Measurements from ENCODE around the gene BDP1.
"Not testable (repeated sequence)": the region's sequence is repeated elsewhere in the genome, so short reads cannot be mapped to it uniquely, and the experiment has no call there.

The BDP1 gene

GRCh38 chr5:71503536-71503935 lies 48.1 kb downstream of the BDP1 start:
- CTCF ChIA-PET, result interaction anchor here (0.7 kb wide), 1 partner anchor 98 kb away, joined by 5 read pairs; no protein-coding TSS in a partner anchor
- Mint-ChIP-seq H3K4me1 (no peaks in the 10 kb centered on the region), H3K36me3 (peaks cover 55% of the 10 kb centered on the region), H3K4me3 (no peak overlapping the region), H3K9me3 (no peaks in the 10 kb centered on the region), H3K27me3 (no peaks in the 10 kb centered on the region), H3K27ac (no peak overlapping the region)
- DNase-seq, result no peak

DNA sequence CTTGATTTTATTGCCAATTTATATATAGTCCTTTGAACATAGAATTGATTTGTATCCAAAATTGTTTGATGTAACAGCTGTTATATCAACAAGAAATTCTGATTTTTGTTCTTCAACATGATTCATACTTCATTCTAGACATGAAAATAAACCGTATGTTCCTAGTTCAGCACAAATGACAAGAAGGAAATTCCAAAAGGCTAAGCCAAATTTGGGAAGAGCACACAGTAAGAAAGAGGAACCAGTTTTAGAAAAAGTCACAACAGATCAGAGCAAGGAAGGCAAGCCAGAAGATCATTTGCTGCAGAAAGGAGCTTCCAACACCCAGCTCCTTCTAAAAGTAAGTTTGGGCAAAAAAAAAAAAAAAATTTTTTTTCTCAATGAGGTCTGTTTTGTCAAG lies 66.7 kb downstream of the BDP1 start:
- H3K27ac Mint-ChIP-seq, result no peak overlapping the region
- CTCF ChIA-PET, result no interaction called here
- peaks cover 37% of the 10 kb centered on the region for H3K36me3 Mint-ChIP-seq

DNA sequence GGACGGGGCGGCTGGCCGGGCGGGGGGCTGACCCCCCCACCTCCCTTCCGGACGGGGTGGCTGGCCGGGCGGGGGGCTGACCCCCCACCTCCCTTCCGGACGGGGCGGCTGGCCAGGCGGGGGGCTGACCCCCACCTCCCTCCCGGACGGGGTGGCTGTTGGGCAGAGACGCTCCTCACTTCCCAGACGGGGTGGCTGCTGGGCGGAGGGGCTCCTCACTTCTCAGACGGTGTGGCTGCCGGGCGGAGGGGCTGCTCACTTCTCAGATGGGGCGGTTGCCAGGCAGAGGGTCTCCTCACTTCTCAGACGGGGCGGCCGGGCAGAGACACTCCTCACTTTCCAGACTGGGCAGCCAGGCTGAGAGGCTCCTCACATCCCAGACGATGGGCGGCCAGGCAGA lies 70.2 kb downstream of the BDP1 start:
- H3K27ac Mint-ChIP-seq, H3K27me3 Mint-ChIP-seq, CTCF ChIA-PET: not testable (repeated sequence)

More for the DNA sequence above, 66.7 kb downstream of the BDP1 start:
- no peaks in the 10 kb centered on the region for H3K27me3 Mint-ChIP-seq
- H3K4me3 Mint-ChIP-seq, result no peak overlapping the region
- no peaks in the 10 kb centered on the region for H3K9me3 Mint-ChIP-seq
- DNase-seq, result no peak
- H3K4me1 Mint-ChIP-seq, result no peaks in the 10 kb centered on the region

GRCh38 chr5:71528206-71528605 lies 72.8 kb downstream of the BDP1 start:
- no peaks in the 10 kb centered on the region for H3K9me3 Mint-ChIP-seq
- H3K4me1 Mint-ChIP-seq, result peaks cover 2% of the 10 kb centered on the region
- H3K27me3 Mint-ChIP-seq, result no peaks in the 10 kb centered on the region
- CTCF ChIA-PET, result interaction anchor here (1.0 kb wide), 1 partner anchor 12 kb away, joined by 3 read pairs; no protein-coding TSS in a partner anchor
- no peak overlapping the region for H3K4me3 Mint-ChIP-seq
- DNase-seq, result no peak
- H3K36me3 Mint-ChIP-seq, result peaks cover 28% of the 10 kb centered on the region
- H3K27ac Mint-ChIP-seq, result no peak overlapping the region

More for the DNA sequence above, 70.2 kb downstream of the BDP1 start:
- not testable (repeated sequence) for H3K9me3 Mint-ChIP-seq, H3K4me1 Mint-ChIP-seq, H3K4me3 Mint-ChIP-seq, DNase-seq
- peaks cover 39% of the 10 kb centered on the region for H3K36me3 Mint-ChIP-seq

DNA sequence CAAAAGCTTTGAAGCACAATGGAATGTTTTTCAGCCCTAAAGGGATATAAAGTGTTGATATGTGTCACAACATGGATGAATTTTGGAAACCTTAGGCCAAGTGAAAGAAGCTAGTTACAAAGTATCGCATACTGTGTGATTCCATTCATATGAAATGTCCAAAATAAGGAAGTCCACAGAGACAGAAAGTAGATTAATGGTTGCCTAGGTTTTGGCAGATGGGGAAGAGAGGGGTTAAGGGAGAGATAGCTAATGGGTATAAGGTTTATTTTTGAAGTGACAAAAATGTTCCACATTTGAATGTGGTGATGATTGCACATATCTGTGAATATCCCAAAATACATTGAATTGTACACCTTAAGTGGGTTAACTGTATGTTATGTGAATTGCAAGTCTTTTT lies 74.2 kb downstream of the BDP1 start:
- Mint-ChIP-seq H3K9me3 (no peaks in the 10 kb centered on the region), H3K36me3 (peaks cover 32% of the 10 kb centered on the region), H3K4me3 (no peak overlapping the region), H3K27ac (no peak overlapping the region), H3K27me3 (no peaks in the 10 kb centered on the region), H3K4me1 (peaks cover 5% of the 10 kb centered on the region)
- CTCF ChIA-PET, result no interaction called here
- DNase-seq, result no peak

DNA sequence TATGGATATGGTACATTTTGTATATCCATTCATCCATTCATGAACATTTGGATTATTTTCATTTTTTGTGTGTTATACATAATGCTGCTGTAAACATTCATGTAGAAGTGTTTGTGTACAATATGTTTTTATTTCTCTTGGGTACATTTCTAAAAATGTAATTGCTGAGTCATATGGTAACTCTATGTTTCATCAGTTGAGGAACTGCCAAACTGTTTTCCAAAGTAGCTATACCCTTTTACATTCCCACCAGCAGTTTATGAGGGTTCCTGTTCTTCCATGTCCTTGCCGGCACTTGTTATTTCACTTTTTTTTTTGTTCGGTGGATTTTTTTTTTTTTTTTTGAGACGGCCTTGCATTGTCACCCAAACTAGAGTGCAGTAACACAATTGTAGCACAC lies 77.7 kb downstream of the BDP1 start:
- no peaks in the 10 kb centered on the region for H3K9me3 Mint-ChIP-seq
- no peaks in the 10 kb centered on the region for H3K27me3 Mint-ChIP-seq
- DNase-seq, result no peak
- peak overlapping the region; percentile 39 for H3K27ac Mint-ChIP-seq
- CTCF ChIA-PET, result no interaction called here
- peaks cover 5% of the 10 kb centered on the region for H3K4me1 Mint-ChIP-seq
- peaks cover 45% of the 10 kb centered on the region for H3K36me3 Mint-ChIP-seq
- H3K4me3 Mint-ChIP-seq, result no peak overlapping the region

- Mint-ChIP-seq H3K4me1 (peaks cover 5% of the 10 kb centered on the region), H3K27ac (no peak overlapping the region)
These were observed 78.2 kb downstream of the BDP1 start for GRCh38 chr5:71533615-71534014.

GRCh38 chr5:71537687-71538086 lies 82.2 kb downstream of the BDP1 start:
- peaks cover 53% of the 10 kb centered on the region for H3K36me3 Mint-ChIP-seq
- H3K4me1 Mint-ChIP-seq, result peaks cover 5% of the 10 kb centered on the region
- no peaks in the 10 kb centered on the region for H3K27me3 Mint-ChIP-seq
- H3K4me3 Mint-ChIP-seq, result no peak overlapping the region
- no peak for DNase-seq
- no peak overlapping the region for H3K27ac Mint-ChIP-seq
- CTCF ChIA-PET, result no interaction called here
- H3K9me3 Mint-ChIP-seq, result no peaks in the 10 kb centered on the region

More at GRCh38 chr5:71533615-71534014, 78.2 kb downstream of the BDP1 start:
- H3K36me3 Mint-ChIP-seq, result peaks cover 41% of the 10 kb centered on the region
- no peak overlapping the region for H3K4me3 Mint-ChIP-seq
- H3K9me3 Mint-ChIP-seq, result no peaks in the 10 kb centered on the region
- CTCF ChIA-PET, result no interaction called here
- DNase-seq, result no peak
- H3K27me3 Mint-ChIP-seq, result no peaks in the 10 kb centered on the region

GRCh38 chr5:71550885-71551284 lies 95.4 kb downstream of the BDP1 start:
- H3K4me1 Mint-ChIP-seq, DNase-seq, CTCF ChIA-PET, H3K4me3 Mint-ChIP-seq, H3K9me3 Mint-ChIP-seq, H3K27ac Mint-ChIP-seq, H3K27me3 Mint-ChIP-seq: not testable (repeated sequence)
- peaks cover 58% of the 10 kb centered on the region for H3K36me3 Mint-ChIP-seq

- H3K9me3 Mint-ChIP-seq, DNase-seq, H3K4me3 Mint-ChIP-seq, H3K27ac Mint-ChIP-seq, H3K4me1 Mint-ChIP-seq, CTCF ChIA-PET, H3K27me3 Mint-ChIP-seq: not testable (repeated sequence)
- peaks cover 57% of the 10 kb centered on the region for H3K36me3 Mint-ChIP-seq
These were observed 96.1 kb downstream of the BDP1 start for GRCh38 chr5:71551582-71551981.

GRCh38 chr5:71552026-71552749 lies 96.7 kb downstream of the BDP1 start:
- H3K9me3 Mint-ChIP-seq, H3K27me3 Mint-ChIP-seq, CTCF ChIA-PET, H3K4me1 Mint-ChIP-seq, H3K27ac Mint-ChIP-seq, DNase-seq, H3K4me3 Mint-ChIP-seq: not testable (repeated sequence)
- H3K36me3 Mint-ChIP-seq, result peaks cover 58% of the 10 kb centered on the region

GRCh38 chr5:71563161-71563560 lies 107.7 kb downstream of the BDP1 start:
- no peak overlapping the region for H3K4me3 Mint-ChIP-seq
- no peaks in the 10 kb centered on the region for H3K9me3 Mint-ChIP-seq
- no peak for DNase-seq
- no peaks in the 10 kb centered on the region for H3K27me3 Mint-ChIP-seq
- no peaks in the 10 kb centered on the region for H3K4me1 Mint-ChIP-seq
- H3K27ac Mint-ChIP-seq, result no peak overlapping the region
- CTCF ChIA-PET, result interaction anchor here (0.9 kb wide), 1 partner anchor 38 kb away, joined by 3 read pairs; no protein-coding TSS in a partner anchor
- H3K36me3 Mint-ChIP-seq, result peaks cover 35% of the 10 kb centered on the region

DNA sequence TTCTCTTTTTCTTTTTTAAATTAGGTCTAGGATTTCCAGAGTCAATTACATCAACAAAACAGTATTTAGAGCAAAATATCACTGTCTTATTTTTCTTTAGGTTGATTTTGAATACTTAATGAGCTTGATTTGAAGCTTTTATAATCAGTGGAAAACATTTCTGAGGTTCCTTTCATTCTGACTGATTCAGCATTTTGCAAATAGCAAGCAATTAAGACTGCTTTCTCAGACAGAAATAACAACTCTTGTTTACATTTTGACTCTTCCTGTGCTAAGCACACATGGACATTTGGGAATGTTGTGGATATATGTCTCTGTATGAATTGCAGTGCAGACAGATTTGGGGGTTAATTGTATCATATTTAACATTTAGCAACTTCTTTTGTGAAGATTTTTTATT lies 109.4 kb downstream of the BDP1 start:
- Mint-ChIP-seq H3K27ac (no peak overlapping the region), H3K36me3 (peaks cover 35% of the 10 kb centered on the region), H3K4me1 (no peaks in the 10 kb centered on the region), H3K4me3 (no peak overlapping the region), H3K9me3 (no peaks in the 10 kb centered on the region), H3K27me3 (no peaks in the 10 kb centered on the region)
- CTCF ChIA-PET, result no interaction called here
- no peak for DNase-seq

DNA sequence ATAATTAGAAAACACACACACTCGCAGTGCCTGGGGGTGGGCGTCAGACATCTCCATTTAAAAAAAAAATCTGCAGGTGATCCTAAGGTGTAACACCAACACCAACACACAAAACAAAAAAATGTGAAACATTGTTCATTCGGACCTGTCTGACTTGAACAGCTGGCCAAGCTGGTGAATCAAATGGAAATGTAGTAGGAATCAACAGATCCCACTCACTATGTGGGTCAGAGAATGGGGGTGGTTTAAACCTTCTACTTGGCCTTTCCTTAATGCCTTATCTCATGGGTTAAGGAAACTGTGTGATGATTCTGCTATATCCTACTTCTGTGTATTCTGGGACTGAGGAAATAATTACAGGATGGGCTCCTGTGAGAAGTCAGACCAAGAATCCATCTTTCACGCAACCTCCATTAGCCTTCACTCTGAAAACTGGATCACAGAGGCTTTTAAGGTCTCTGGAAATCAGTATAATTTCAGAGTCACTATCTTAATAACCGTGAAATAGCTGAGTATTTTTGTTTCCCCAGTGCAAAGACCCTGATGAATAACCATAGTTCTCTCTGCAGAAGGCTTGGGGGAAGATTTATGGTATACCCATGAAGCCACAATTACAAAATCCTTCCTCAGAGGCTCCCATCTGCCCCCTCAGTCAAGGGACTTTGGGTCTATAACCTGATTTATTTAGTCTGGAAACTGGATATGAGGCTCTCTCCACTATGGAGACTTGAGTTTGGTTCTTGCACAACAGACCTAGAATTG lies 114.5 kb downstream of the BDP1 start:
- Mint-ChIP-seq H3K27ac (no peak overlapping the region), H3K9me3 (no peaks in the 10 kb centered on the region), H3K4me1 (no peaks in the 10 kb centered on the region), H3K36me3 (peaks cover 15% of the 10 kb centered on the region), H3K4me3 (no peak overlapping the region), H3K27me3 (no peaks in the 10 kb centered on the region)
- CTCF ChIA-PET, result no interaction called here
- no peak for DNase-seq

GRCh38 chr5:71571811-71572210 lies 116.4 kb downstream of the BDP1 start:
- DNase-seq, CTCF ChIA-PET, H3K9me3 Mint-ChIP-seq, H3K27me3 Mint-ChIP-seq, H3K4me3 Mint-ChIP-seq, H3K27ac Mint-ChIP-seq, H3K36me3 Mint-ChIP-seq, H3K4me1 Mint-ChIP-seq: not testable (repeated sequence)
